Suprapubic skin (tissue), 4 donors: ENCODE results near the gene RTN4R.

Experiments used
- CTCF ChIP-seq, 2 donors: fragments of 200-600 bp in 1 of 2; fragments of 450-650 bp in 1 of 2; sonication (generic) in 1 of 2; IDR thresholded peaks; one replicate each; pipeline ENCODE4 v1.5.1; 2016 to 2019; ENCODE audit warnings: antibody characterized with exemption in 2 of 2, mild to moderate bottlenecking in 1 of 2, moderate library complexity in 1 of 2
- EP300 ChIP-seq: sonication (generic); formaldehyde crosslinking; IDR thresholded peaks from one replicate; pipeline ENCODE4 v1.6.1; 2017; ENCODE audit warnings: antibody characterized with exemption
- POLR2A ChIP-seq, 2 donors: fragments of 450-650 bp; IDR thresholded peaks; one replicate each; pipeline ENCODE4 v1.6.1; 2017; ENCODE audit warnings: antibody characterized with exemption in 2 of 2, mild to moderate bottlenecking in 2 of 2, moderate library complexity in 2 of 2
- POLR2AphosphoS5 ChIP-seq, 3 donors: sonication (generic); formaldehyde crosslinking; IDR thresholded peaks; one replicate each; pipeline ENCODE4 v1.6.1; 2017; ENCODE audit warnings: antibody characterized with exemption in 3 of 3

GRCh38 chr22:20296598-20296997 lies 28.5 kb upstream of the RTN4R start:
- TF ChIP-seq POLR2A (IDR thresholded peaks at IDR 0.05) (no peak), CTCF (IDR thresholded peaks at IDR 0.05) (no peak), POLR2AphosphoS5 (IDR thresholded peaks at IDR 0.05) (no peak), EP300 (no peak)
